K562 (cell line): ENCODE data around the gene TAF3. TPM values are rescaled to one million over a fixed set of nuclear protein-coding genes. Genes with fewer than 3 reads are reported as not detected.

Experiments
- ATAC-seq: fragments of 200-7000 bp; cut with Tn5 transposase; 3 replicates; pipeline ENCODE4 v1.9.1; 2020; ENCODE audit warnings: moderate library complexity
- BruUV-seq: library from RNA; stranded (reverse); fragments of 400-500 nt; replicated peaks from 2 replicates; lab custom pipeline; 2021; lab: Mats Ljungman, UMichigan
- CTCF ChIA-PET: fragments of 300-600 bp; formaldehyde crosslinking; extraction: SDS; loops from one replicate; lab custom pipeline; 2021; ENCODE audit warnings: low intra/inter-chr PET ratio; lab: Yijun Ruan, JAX
- POLR2A ChIA-PET: fragments of 300-600, 350-650 bp; sonication (Branson Sonifier 250); formaldehyde crosslinking; extraction: SDS; loops from one replicate; lab custom pipeline; 2021; ENCODE audit warnings: antibody characterized with exemption, inconsistent platforms; lab: Yijun Ruan, JAX
- DNase-seq, 4 experiments: peaks; one replicate each; pipeline versions ENCODE4 v3.0.0 to v3.0.0-alpha.2; 2011 to 2018; ENCODE audit warnings: low spot score in 3 of 4, mixed read lengths in 3 of 4; ENCODE audit errors: extremely low read depth in 1 of 4
- FAIRE-seq: peaks from 2 replicates; lab custom pipeline; 2011; peaks lifted over from hg19 to GRCh38; lab: Jason Lieb, UNC
- H2AFZ ChIP-seq: 2 replicates; pipeline ENCODE4 v1.6.0; 2011; ENCODE audit warnings: low read depth, low read length, control low read depth, inconsistent platforms
- H3K27ac ChIP-seq: fragments of 200-600 bp; 3 replicates; pipeline ENCODE4 v1.8.0; 2011; ENCODE audit warnings: low read depth, mild to moderate bottlenecking, control low read depth, inconsistent platforms, low read length, moderate library complexity, mixed read lengths; ENCODE audit errors: extremely low read depth
- H3K27me3 ChIP-seq, 2 experiments: fragments of 300-600 bp in 1 of 2; 2 replicates in 1 of 2; 3 replicates in 1 of 2; pipeline versions ENCODE4 v1.6.0 to v1.8.0; 2011; ENCODE audit warnings: inconsistent platforms in 2 of 2, low read length in 2 of 2, mild to moderate bottlenecking in 1 of 2, mixed read lengths in 1 of 2, moderate library complexity in 1 of 2; ENCODE audit not compliant: control insufficient read depth in 2 of 2, insufficient read depth in 2 of 2
- H3K36me3 ChIP-seq: fragments of 300-600 bp; 3 replicates; pipeline ENCODE4 v1.8.0; 2011; ENCODE audit warnings: mild to moderate bottlenecking, low read length, inconsistent platforms; ENCODE audit not compliant: control insufficient read depth, insufficient read depth
- H3K4me1 ChIP-seq, 2 experiments: fragments of 200-600 bp in 1 of 2; replicated peaks in 1 of 2; 2 replicates in 1 of 2; 3 replicates in 1 of 2; pipeline versions ENCODE4 v1.5.1 to v1.8.0; 2011; ENCODE audit warnings: inconsistent platforms in 2 of 2, low read length in 2 of 2, mild to moderate bottlenecking in 1 of 2, mixed read lengths in 1 of 2, moderate library complexity in 1 of 2; ENCODE audit not compliant: control insufficient read depth in 2 of 2, insufficient read depth in 2 of 2
- H3K4me2 ChIP-seq: 2 replicates; pipeline ENCODE4 v1.6.1; 2011; ENCODE audit warnings: low read length, control low read depth, inconsistent platforms, mixed read lengths; ENCODE audit not compliant: insufficient read depth
- H3K4me3 ChIP-seq: fragments of 200-600 bp; sonication (generic), shearing (Covaris generic); 2 replicates; pipeline ENCODE4 v1.5.1; 2016; ENCODE audit warnings: control low read depth, inconsistent platforms
- H3K79me2 ChIP-seq: fragments of 200-600 bp; 3 replicates; pipeline ENCODE4 v1.8.0; 2011; ENCODE audit warnings: low read length, inconsistent platforms; ENCODE audit not compliant: control insufficient read depth, insufficient read depth
- H3K9ac ChIP-seq, 2 experiments: 2 replicates each; pipeline versions ENCODE4 v1.6.0 to v1.6.1; 2011; ENCODE audit warnings: low read depth in 2 of 2, low read length in 2 of 2, control low read depth in 1 of 2, inconsistent platforms in 1 of 2, mild to moderate bottlenecking in 1 of 2, mixed read lengths in 1 of 2; ENCODE audit not compliant: insufficient read depth in 1 of 2
- H3K9me1 ChIP-seq: one replicate; pipeline ENCODE4 v1.6.0; 2011; ENCODE audit warnings: inconsistent platforms, mild to moderate bottlenecking, low read length, moderate library complexity; ENCODE audit not compliant: control insufficient read depth, insufficient read depth
- H3K9me3 ChIP-seq: replicated peaks from 2 replicates; pipeline ENCODE4 v1.5.1; 2011; ENCODE audit warnings: low read depth, low read length, inconsistent platforms; ENCODE audit not compliant: control insufficient read depth, insufficient read depth
- H4K20me1 ChIP-seq: replicated peaks from 2 replicates; pipeline ENCODE4 v1.6.1; 2011; ENCODE audit warnings: low read length, inconsistent platforms, mixed read lengths; ENCODE audit not compliant: control insufficient read depth, insufficient read depth
- DEAF1 ChIP-seq: fragments of 450-650 bp; formaldehyde crosslinking; IDR thresholded peaks from 2 replicates; pipeline ENCODE4 v1.4.0; 2020; ENCODE audit warnings: mild to moderate bottlenecking, moderate library complexity
- DLX4 ChIP-seq: fragments of 250-450 bp; sonication (Bioruptor Pico); IDR thresholded peaks from 2 replicates; pipeline ENCODE4 v1.6.1; 2021; ENCODE audit warnings: mild to moderate bottlenecking
- MAFF ChIP-seq: IDR thresholded peaks from 2 replicates; pipeline ENCODE4 v1.6.1; 2012; ENCODE audit warnings: low read length, improper control_type of control experiment
- MED1 ChIP-seq: sonication (generic); formaldehyde crosslinking; IDR thresholded peaks from 2 replicates; pipeline ENCODE4 v1.8.1; 2023; ENCODE audit warnings: missing genetic modification reagents, borderline replicate concordance
- MYNN ChIP-seq, 2 experiments: sonication (generic); formaldehyde crosslinking in 1 of 2; IDR thresholded peaks; 2 replicates each; pipeline versions ENCODE4 v1.5.0 to v1.6.1; 2016 to 2020; ENCODE audit warnings: antibody characterized with exemption in 1 of 2, missing genetic modification reagents in 1 of 2
- POLR2AphosphoS2 ChIP-seq: IDR thresholded peaks from 2 replicates; pipeline ENCODE4 v1.6.1; 2012; ENCODE audit warnings: low read length, improper control_type of control experiment
- RBM22 ChIP-seq: fragments of 200-400 bp; formaldehyde crosslinking; IDR thresholded peaks from 2 replicates; pipeline ENCODE4 v1.6.1; 2018; ENCODE audit warnings: low read length, low read depth; ENCODE audit not compliant: poor library complexity, severe bottlenecking
- ZNF121 ChIP-seq: sonication (generic); formaldehyde crosslinking; conservative IDR thresholded peaks from 2 replicates; pipeline ENCODE4 v1.8.0; 2022; ENCODE audit warnings: missing genetic modification reagents
- ZNF507 ChIP-seq: conservative IDR thresholded peaks from 2 replicates; pipeline ENCODE4 v1.6.1; 2017; ENCODE audit warnings: missing genetic modification characterization, missing compliant biosample characterization
- ZNF583 ChIP-seq: fragments of 250-450 bp; sonication (Bioruptor Pico); IDR thresholded peaks from 2 replicates; pipeline ENCODE4 v1.4.0; 2020
- ZNF75A ChIP-seq: fragments of 450-650 bp; formaldehyde crosslinking; IDR thresholded peaks from 2 replicates; pipeline ENCODE4 v1.4.0; 2020; ENCODE audit warnings: mild to moderate bottlenecking
- WGBS: fragments of 100-300 bp; shearing (Covaris generic); methylation state at CpG from one replicate; pipeline ENCODE4 v1.1.6; 2016; ENCODE audit warnings: low coverage, mixed read lengths; ENCODE audit not compliant: insufficient coverage; ENCODE audit errors: missing lambda C conversion rate; 5-methylcytosine and 5-hydroxymethylcytosine counted together
- in situ Hi-C: fragments of 300-500 bp; cut with MboI; formaldehyde crosslinking; loops from 4 replicates; pipeline ENCODE4 v1.15.0; 2018; ENCODE audit warnings: inconsistent platforms, mixed read lengths
- intact Hi-C: fragments of 100-400 bp; cut with micrococcal nuclease; formaldehyde crosslinking; loops from 2 replicates; pipeline ENCODE4 v1.14.2; 2022
- polyA plus RNA-seq, 8 experiments: library from polyadenylated mRNA; depleted of rRNA in 4 of 8; stranded (reverse) in 5 of 8; unstranded in 3 of 8; fragments of >200 nt; fragmentation: Nextera tagmentation in 2 of 8; fragmentation: Illumina TruSeq in 1 of 8; extraction: Ambion mirVana in 2 of 8; extraction: Trizol in 1 of 8; gene quantifications; 2 replicates each; pipeline versions ENCODE4 v1.2.1 to v1.2.3, GENCODE V29; 2011 to 2014; ENCODE audit warnings: inconsistent platforms in 1 of 8, missing spikeins in 1 of 8
- total RNA-seq, 7 experiments: library from RNA; depleted of rRNA in 6 of 7; stranded (reverse); fragments of >200 nt in 6 of 7; fragmentation: Illumina TruSeq in 2 of 7; extraction: Trizol in 2 of 7; gene quantifications; 2 replicates each; pipeline versions ENCODE4 v1.2.1 to v1.2.3, GENCODE V29; 2011 to 2021; ENCODE audit warnings: low replicate concordance in 1 of 7

TAF3 gene
- total and polyA plus RNA-seq, 9 of the 15 experiments (the other 6 are each of a cell fraction or from before 2014, with no cell fraction given) = 1.5 to 9.9 (median 4.1) TPM

GRCh38 chr10:7808686-7809267, 9.5 kb upstream of the TAF3 start:
- intact Hi-C loops = no loop called here
- ATAC-seq (no peak), FAIRE-seq (peak; percentile 55), DNase-seq (no peak)
- BruUV-seq = no TSS peak
- no peak overlapping the region for H3K4me3 ChIP-seq
- H3K27ac ChIP-seq = no peak overlapping the region
- no peak overlapping the region for H2AFZ ChIP-seq
- 0 out of 2 replicates have a peak, but pooled peaks cover 4% of the 10 kb centered on the region for H4K20me1 ChIP-seq
- WGBS = 60% methylated on average over 4 of the region's 4 CpGs
- no peaks in the 10 kb centered on the region; a peak in 2 of 5 replicates for H3K4me1 ChIP-seq
- in situ Hi-C loops = no loop called here
- H3K36me3 ChIP-seq = peaks cover 37% of the 10 kb centered on the region
- no peak overlapping the region for H3K9ac ChIP-seq
- CTCF ChIA-PET = no interaction called here
- H3K9me3 ChIP-seq = no peaks in the 10 kb centered on the region
- H3K9me1 ChIP-seq = no peaks in the 10 kb centered on the region
- H3K4me2 ChIP-seq = no peak overlapping the region
- H3K27me3 ChIP-seq = no peaks in the 10 kb centered on the region
- no peaks in the 10 kb centered on the region for H3K79me2 ChIP-seq
- POLR2A ChIA-PET = interaction anchor here (0.8 to 3.1 kb wide), 5 partner anchors 10 to 21 kb away, joined by 3 to 19 read pairs (median 4); partner anchors contain the start of genes ATP5F1C, KIN and TAF3
- peak; percentile 73 for TF ChIP-seq POLR2AphosphoS2
- no peak for TF ChIP-seq MAFF
- TF ChIP-seq ZNF121 (CRISPR knock-in tag) = peak; percentile 69

- no TSS peak for BruUV-seq
- Histone ChIP-seq H3K27ac (no peak overlapping the region), H3K4me2 (no peak overlapping the region), H3K9me1 (no peaks in the 10 kb centered on the region), H3K4me3 (no peak overlapping the region), H4K20me1 (peaks cover 8% of the 10 kb centered on the region; the same call in 1 of the 2 replicates), H3K4me1 (peaks cover 0 to 9% of the 10 kb centered on the region in 2 experiments; a peak in 4 of 5 replicates), H3K36me3 (peaks cover 22% of the 10 kb centered on the region; the same call in 1 of the 3 replicates), H2AFZ (no peak overlapping the region), H3K79me2 (no peaks in the 10 kb centered on the region), H3K9me3 (no peaks in the 10 kb centered on the region), H3K27me3 (no peaks in the 10 kb centered on the region), H3K9ac (no peak overlapping the region)
- WGBS = 17% methylated on average over 7 of the region's 7 CpGs
- in situ Hi-C loops (no loop called here), intact Hi-C loops (no loop called here)
- ChIA-PET CTCF (no interaction called here), POLR2A (interaction anchor here (3.1 kb wide), 1 partner anchor 8 kb away, joined by 19 read pairs; the partner anchor contains the start of gene TAF3)
- TF ChIP-seq ZNF507 (no peak), DLX4 (CRISPR knock-in tag) (no peak), ZNF75A (CRISPR knock-in tag) (peak; percentile 64; the same call in 1 of the 2 replicates), MYNN (IDR thresholded peaks at IDR 0.05) (no peak), MYNN (CRISPR knock-in tag; IDR thresholded peaks at IDR 0.05) (no peak), MED1 (CRISPR knock-in tag) (no peak), RBM22 (no peak), ZNF583 (CRISPR knock-in tag) (no peak), DEAF1 (CRISPR knock-in tag) (no peak)
- DNase-seq (no peak), FAIRE-seq (no peak), ATAC-seq (peak; percentile 27)
Observed at GRCh38 chr10:7810443-7810842, 7.9 kb upstream of the TAF3 start.
